OCI-LY1 (cell line): Measurements from ENCODE around the gene CLEC4A.

Experiments used
- H2AFZ ChIP-seq: fragments of 200-600 bp; sonication (generic), shearing (Covaris generic); 2 replicates; pipeline ENCODE4 v1.6.0; 2014; ENCODE audit warnings: antibody characterized with exemption, mild to moderate bottlenecking, low read length
- H3F3A ChIP-seq: fragments of 200-600 bp; sonication (generic), shearing (Covaris generic); 2 replicates; pipeline ENCODE4 v1.6.0; 2014; ENCODE audit warnings: mild to moderate bottlenecking, antibody characterized with exemption, low read length, moderate library complexity; ENCODE audit not compliant: insufficient read depth
- H3K27ac ChIP-seq: fragments of 200-600 bp; sonication (generic); 2 replicates; pipeline ENCODE4 v1.5.1; 2014; ENCODE audit warnings: low read length, mixed run types, mild to moderate bottlenecking, low read depth; ENCODE audit not compliant: poor library complexity, severe bottlenecking
- H3K27me3 ChIP-seq: fragments of 200-600 bp; sonication (generic); 2 replicates; pipeline ENCODE4 v1.6.0; 2014; ENCODE audit warnings: antibody characterized with exemption, mild to moderate bottlenecking, low read length, moderate library complexity; ENCODE audit not compliant: insufficient read depth
- H3K36me3 ChIP-seq: fragments of 200-600 bp; sonication (generic); 2 replicates; pipeline ENCODE4 v1.6.1; 2014; ENCODE audit warnings: mild to moderate bottlenecking, antibody characterized with exemption, low read length, moderate library complexity, mixed read lengths; ENCODE audit not compliant: insufficient read depth
- H3K4me1 ChIP-seq: fragments of 200-600 bp; sonication (generic); 2 replicates; pipeline ENCODE4 v1.5.1; 2014; ENCODE audit warnings: mild to moderate bottlenecking, low read length, moderate library complexity; ENCODE audit not compliant: insufficient read depth, severe bottlenecking
- H3K4me2 ChIP-seq: fragments of 200-600 bp; sonication (generic), shearing (Covaris generic); 2 replicates; pipeline ENCODE4 v1.6.1; 2014; ENCODE audit warnings: low read length
- H3K4me3 ChIP-seq: fragments of 200-600 bp; sonication (generic); 2 replicates; pipeline ENCODE4 v1.5.1; 2014; ENCODE audit warnings: low read length, low read depth, mild to moderate bottlenecking, mixed read lengths; ENCODE audit not compliant: poor library complexity, severe bottlenecking
- H3K79me2 ChIP-seq: fragments of 200-600 bp; shearing (Covaris generic); 2 replicates; pipeline ENCODE4 v1.6.1; 2016; ENCODE audit warnings: mixed run types, low read length, mixed read lengths; ENCODE audit not compliant: insufficient read depth
- H3K9ac ChIP-seq: fragments of 200-600 bp; sonication (generic), shearing (Covaris generic); 2 replicates; pipeline ENCODE4 v1.6.1; 2014; ENCODE audit warnings: mild to moderate bottlenecking, low read length, mixed read lengths
- H3K9me2 ChIP-seq: fragments of 200-600 bp; sonication (generic), shearing (Covaris generic); 2 replicates; pipeline ENCODE4 v1.6.1; 2014; ENCODE audit warnings: low read depth, mild to moderate bottlenecking, low read length, mixed read lengths
- H3K9me3 ChIP-seq: fragments of 200-600 bp; shearing (Covaris generic); 2 replicates; pipeline ENCODE4 v1.6.1; 2014; ENCODE audit warnings: low read length, mixed read lengths
- H4K20me1 ChIP-seq: fragments of 200-600 bp; sonication (generic), shearing (Covaris generic); 2 replicates; pipeline ENCODE4 v1.6.0; 2016; ENCODE audit warnings: mild to moderate bottlenecking, low read length; ENCODE audit not compliant: insufficient read depth
- EZH2 ChIP-seq: fragments of 200-600 bp; sonication (generic), shearing (Covaris generic); IDR thresholded peaks from 2 replicates; pipeline ENCODE4 v1.8.0; 2017; ENCODE audit warnings: borderline replicate concordance, mixed run types, mild to moderate bottlenecking, antibody characterized with exemption, low read length, moderate library complexity, mixed read lengths
- TF ChIP-seq, protein P1 (sequence below): fragments of 200-600 bp; sonication (generic), shearing (Covaris generic); IDR thresholded peaks from 2 replicates; pipeline ENCODE4 v1.5.1; 2017; ENCODE audit warnings: mild to moderate bottlenecking, antibody characterized with exemption, low read length, moderate library complexity, mixed read lengths

Gene CLEC4A

DNA sequence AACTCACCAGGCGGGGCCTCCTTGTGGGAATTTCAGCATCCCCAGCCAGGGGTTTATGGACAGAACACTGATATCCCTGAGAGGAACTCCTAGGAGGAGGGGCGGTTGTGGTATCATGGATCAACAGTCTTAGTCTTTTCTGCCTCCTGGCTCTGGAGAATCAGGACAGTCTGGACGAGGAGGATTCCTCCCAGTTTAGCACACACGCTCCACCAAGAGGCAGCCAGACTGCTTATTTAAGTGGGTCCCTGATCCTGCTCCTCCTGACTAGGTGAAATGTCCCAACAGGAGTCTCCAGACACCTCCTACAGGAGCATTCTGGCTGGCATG lies 23.0 kb downstream of the CLEC4A start:
- H3K27me3 ChIP-seq, result no peaks in the 10 kb centered on the region
- no peaks in the 10 kb centered on the region for H3F3A ChIP-seq
- no peaks in the 10 kb centered on the region for H3K9me3 ChIP-seq
- no peaks in the 10 kb centered on the region for H3K4me1 ChIP-seq
- no peak overlapping the region for H2AFZ ChIP-seq
- TF ChIP-seq, protein P1, sequence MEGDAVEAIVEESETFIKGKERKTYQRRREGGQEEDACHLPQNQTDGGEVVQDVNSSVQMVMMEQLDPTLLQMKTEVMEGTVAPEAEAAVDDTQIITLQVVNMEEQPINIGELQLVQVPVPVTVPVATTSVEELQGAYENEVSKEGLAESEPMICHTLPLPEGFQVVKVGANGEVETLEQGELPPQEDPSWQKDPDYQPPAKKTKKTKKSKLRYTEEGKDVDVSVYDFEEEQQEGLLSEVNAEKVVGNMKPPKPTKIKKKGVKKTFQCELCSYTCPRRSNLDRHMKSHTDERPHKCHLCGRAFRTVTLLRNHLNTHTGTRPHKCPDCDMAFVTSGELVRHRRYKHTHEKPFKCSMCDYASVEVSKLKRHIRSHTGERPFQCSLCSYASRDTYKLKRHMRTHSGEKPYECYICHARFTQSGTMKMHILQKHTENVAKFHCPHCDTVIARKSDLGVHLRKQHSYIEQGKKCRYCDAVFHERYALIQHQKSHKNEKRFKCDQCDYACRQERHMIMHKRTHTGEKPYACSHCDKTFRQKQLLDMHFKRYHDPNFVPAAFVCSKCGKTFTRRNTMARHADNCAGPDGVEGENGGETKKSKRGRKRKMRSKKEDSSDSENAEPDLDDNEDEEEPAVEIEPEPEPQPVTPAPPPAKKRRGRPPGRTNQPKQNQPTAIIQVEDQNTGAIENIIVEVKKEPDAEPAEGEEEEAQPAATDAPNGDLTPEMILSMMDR, result no peak
- TF ChIP-seq EZH2, result no peak
- no peak overlapping the region for H3K4me2 ChIP-seq
- H4K20me1 ChIP-seq, result no peaks in the 10 kb centered on the region
- no peak overlapping the region for H3K27ac ChIP-seq
- no peak overlapping the region for H3K4me3 ChIP-seq
- H3K9ac ChIP-seq, result no peak overlapping the region
- H3K79me2 ChIP-seq, result no peaks in the 10 kb centered on the region
- H3K36me3 ChIP-seq, result no peaks in the 10 kb centered on the region
- no peaks in the 10 kb centered on the region for H3K9me2 ChIP-seq

DNA sequence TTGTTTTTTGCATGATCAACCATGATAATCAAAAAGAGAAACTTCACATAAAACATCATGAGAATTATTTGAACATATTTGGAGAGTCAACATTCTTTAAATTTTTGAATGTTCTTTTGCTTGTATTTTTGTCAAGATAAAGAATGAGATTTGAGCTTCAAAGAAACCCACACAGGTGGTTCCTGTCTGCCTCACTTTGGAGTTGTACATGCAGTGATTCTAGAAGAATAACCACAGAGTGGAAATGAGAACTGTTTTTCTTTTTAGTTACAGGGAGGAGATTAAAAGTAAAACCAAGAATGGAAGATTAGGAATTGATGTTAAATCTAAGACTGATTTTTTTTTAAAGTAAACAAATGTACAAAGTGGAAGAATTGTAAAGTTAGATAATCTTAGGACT lies 31.1 kb downstream of the CLEC4A start:
- H3K36me3 ChIP-seq, result no peaks in the 10 kb centered on the region
- H3K9ac ChIP-seq, result no peak overlapping the region
- no peak overlapping the region for H3K4me2 ChIP-seq
- no peaks in the 10 kb centered on the region for H4K20me1 ChIP-seq
- H3K9me2 ChIP-seq, result no peaks in the 10 kb centered on the region
- H3K4me3 ChIP-seq, result no peak overlapping the region
- H3K79me2 ChIP-seq, result no peaks in the 10 kb centered on the region
- no peak overlapping the region for H2AFZ ChIP-seq
- H3K4me1 ChIP-seq, result no peaks in the 10 kb centered on the region
- TF ChIP-seq, protein P1, result no peak
- no peak for TF ChIP-seq EZH2
- no peaks in the 10 kb centered on the region for H3K9me3 ChIP-seq
- H3K27me3 ChIP-seq, result no peaks in the 10 kb centered on the region
- no peaks in the 10 kb centered on the region for H3F3A ChIP-seq
- H3K27ac ChIP-seq, result no peak overlapping the region

DNA sequence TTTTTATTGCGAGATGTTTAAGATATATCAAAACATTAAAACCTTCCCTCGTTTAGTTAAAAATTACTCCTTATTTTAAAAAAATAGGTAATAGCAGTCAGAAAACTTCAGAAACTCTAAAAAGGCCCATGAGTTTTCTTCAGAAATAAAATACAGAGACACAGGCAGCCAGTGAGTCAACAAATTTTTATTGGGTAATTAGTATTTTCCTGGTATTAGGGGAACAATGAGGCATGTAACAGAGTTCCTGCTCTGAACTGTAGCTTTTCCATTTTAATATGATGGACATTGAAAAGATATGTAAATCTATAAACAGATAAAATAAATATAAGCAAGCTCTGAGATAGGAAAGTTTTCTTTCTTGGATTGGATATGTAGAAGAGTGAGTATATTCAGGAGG lies 33.0 kb downstream of the CLEC4A start:
- no peak overlapping the region for H3K9ac ChIP-seq
- no peaks in the 10 kb centered on the region for H3K27me3 ChIP-seq
- H4K20me1 ChIP-seq, result no peaks in the 10 kb centered on the region
- no peak for TF ChIP-seq EZH2
- TF ChIP-seq, protein P1, result no peak
- H3K4me3 ChIP-seq, result no peak overlapping the region
- H3K4me1 ChIP-seq, result no peaks in the 10 kb centered on the region
- H3K9me2 ChIP-seq, result no peaks in the 10 kb centered on the region
- H3K9me3 ChIP-seq, result no peaks in the 10 kb centered on the region
- no peak overlapping the region for H3K4me2 ChIP-seq
- no peaks in the 10 kb centered on the region for H3F3A ChIP-seq
- no peaks in the 10 kb centered on the region for H3K36me3 ChIP-seq
- no peaks in the 10 kb centered on the region for H3K79me2 ChIP-seq
- H2AFZ ChIP-seq, result no peak overlapping the region
- H3K27ac ChIP-seq, result no peak overlapping the region
